Measurements from ENCODE around the gene SCCPDH.

SCCPDH gene

DNA sequence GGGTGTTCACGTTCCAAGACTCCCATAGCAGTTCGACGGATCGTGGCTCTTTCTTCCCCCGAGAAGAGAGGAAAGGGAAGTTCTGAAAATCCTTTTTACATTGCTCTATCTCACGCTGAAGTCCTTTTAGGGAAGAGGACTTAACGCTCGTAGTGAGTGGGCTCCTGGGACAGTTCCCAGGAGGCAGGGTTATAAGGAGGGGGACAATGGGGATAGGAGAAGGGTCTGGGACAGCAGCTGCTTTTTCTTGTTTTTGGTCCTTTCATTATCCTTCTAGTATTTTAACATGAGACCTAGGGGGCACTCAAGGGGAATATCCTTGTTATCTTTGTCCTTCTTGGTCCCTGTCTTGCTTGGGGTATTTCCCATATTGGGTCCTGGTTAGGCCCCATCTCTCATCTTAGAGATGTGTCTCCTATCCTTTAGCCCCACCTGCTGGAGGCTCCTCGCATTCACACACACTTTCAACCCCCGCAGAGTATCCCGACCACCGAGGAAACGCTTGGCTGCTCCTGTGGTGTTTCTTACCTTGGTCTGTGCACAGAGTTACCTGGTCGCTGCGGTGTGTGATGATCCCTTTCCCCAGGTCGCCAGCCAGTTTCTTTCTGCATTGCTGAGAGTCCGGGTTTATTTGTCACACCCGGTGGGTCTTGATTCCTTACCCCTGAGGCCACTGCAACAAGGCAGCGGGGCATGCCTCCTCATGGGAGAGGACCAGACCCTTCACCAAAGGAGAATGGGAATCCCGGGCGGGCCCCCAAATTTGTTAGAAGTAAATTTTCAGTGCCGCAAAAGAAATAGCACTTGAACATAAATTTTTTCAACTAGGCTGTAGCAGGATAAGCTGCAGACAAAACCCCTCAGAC is 29.7 kb downstream of the SCCPDH start:
- Histone ChIP-seq H3K4me1 (ENCODE audit: control insufficient read depth in 1 of 2, insufficient read depth in 2 of 2, low read length in 2 of 2) (no peaks in the 10 kb centered on the region), H3K27ac (ENCODE audit: low read length) (no peak overlapping the region), H3K36me3 (ENCODE audit: control insufficient read depth in 1 of 2, insufficient read depth in 2 of 2, low read length in 2 of 2) (peaks cover 0 to 2% of the 10 kb centered on the region in 2 donors), H3K9me3 (ENCODE audit: control insufficient read depth in 1 of 2, low read length in 2 of 2) (no peaks in the 10 kb centered on the region), H3K27me3 (ENCODE audit: low read depth, low read length) (no peaks in the 10 kb centered on the region), H3K4me3 (ENCODE audit: low read depth in 1 of 2, low read length in 2 of 2) (no peak overlapping the region)

DNA sequence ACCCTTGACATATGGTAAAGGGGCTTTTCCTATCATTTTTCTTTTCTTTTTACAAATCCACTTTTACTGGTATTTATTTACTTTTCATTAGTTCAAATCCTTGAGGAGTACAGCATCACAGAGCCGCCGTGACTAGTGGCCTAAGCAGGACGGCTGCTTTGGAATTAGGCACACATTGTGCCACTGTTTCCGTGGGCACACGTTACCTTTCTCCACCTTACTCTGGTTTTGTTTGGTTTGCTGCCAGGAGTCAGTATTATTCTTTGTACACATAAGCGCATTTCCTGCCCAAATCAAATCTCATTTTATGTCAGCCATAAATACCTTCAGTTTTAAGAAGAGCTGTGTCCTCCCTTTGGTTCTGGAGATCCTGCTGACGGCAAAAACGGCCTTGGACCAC is 31.2 kb downstream of the SCCPDH start:
- H3K4me1 ChIP-seq (ENCODE audit: control insufficient read depth in 1 of 2, insufficient read depth in 2 of 2, low read length in 2 of 2): no peaks in the 10 kb centered on the region
- no peaks in the 10 kb centered on the region for H3K27me3 ChIP-seq (ENCODE audit: low read depth, low read length)
- H3K27ac ChIP-seq (ENCODE audit: low read length): no peak overlapping the region
- no peaks in the 10 kb centered on the region for H3K9me3 ChIP-seq (ENCODE audit: control insufficient read depth in 1 of 2, low read length in 2 of 2)
- H3K4me3 ChIP-seq (ENCODE audit: low read depth in 1 of 2, low read length in 2 of 2): no peak overlapping the region
- peaks cover 11 to 15% of the 10 kb centered on the region in 2 donors for H3K36me3 ChIP-seq (ENCODE audit: control insufficient read depth in 1 of 2, insufficient read depth in 2 of 2, low read length in 2 of 2)

DNA sequence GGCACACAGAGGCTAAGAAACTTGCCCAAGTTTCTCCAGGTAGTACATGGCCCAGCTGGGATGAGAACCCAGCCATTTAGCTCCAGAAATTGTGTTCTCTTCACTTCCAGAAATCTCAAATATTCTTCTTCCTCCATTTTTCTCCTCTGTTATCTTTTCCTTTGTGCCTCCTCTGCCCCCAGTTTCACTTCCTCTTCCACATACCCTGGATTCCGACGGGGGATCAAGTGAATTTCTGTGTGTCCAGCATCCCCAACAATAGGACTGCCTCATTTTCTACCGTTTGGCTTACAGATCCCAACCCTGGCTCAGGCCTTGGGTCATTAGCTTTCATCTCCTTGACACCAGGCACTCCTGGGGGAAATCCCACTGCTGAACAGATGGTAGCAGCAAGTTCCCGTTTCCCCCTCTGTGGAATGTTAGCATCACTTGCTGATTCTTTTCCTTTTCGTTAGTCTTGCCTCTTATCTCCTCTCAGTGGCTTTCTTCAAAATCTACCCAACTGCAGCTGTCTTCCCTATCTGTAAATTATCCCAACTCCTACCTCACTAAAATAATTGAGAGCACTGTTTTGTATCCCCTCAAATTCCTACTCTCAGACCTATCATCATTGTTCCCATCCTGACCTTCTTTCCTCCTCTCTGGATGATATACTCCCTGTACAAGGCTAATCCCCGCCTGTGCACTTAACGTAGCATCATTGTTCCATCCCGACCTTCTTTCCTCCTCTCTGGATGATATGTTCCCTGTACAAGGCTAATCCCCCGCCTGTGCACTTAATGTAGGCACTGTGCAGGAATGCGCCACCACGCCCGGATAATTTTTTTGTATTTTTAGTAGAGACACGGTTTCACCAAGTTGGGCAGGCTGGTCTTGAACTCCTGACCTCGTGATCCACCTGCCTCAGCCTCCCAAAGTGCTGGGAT is 36.5 kb downstream of the SCCPDH start:
- Histone ChIP-seq H3K9me3 (ENCODE audit: control insufficient read depth in 1 of 2, low read length in 2 of 2) (no peaks in the 10 kb centered on the region), H3K36me3 (ENCODE audit: control insufficient read depth in 1 of 2, insufficient read depth in 2 of 2, low read length in 2 of 2) (peaks cover 35 to 41% of the 10 kb centered on the region in 2 donors), H3K27me3 (ENCODE audit: low read depth, low read length) (no peaks in the 10 kb centered on the region), H3K27ac (ENCODE audit: low read length) (no peak overlapping the region), H3K4me1 (ENCODE audit: control insufficient read depth in 1 of 2, insufficient read depth in 2 of 2, low read length in 2 of 2) (no peaks in the 10 kb centered on the region), H3K4me3 (ENCODE audit: low read depth in 1 of 2, low read length in 2 of 2) (no peak overlapping the region)

DNA sequence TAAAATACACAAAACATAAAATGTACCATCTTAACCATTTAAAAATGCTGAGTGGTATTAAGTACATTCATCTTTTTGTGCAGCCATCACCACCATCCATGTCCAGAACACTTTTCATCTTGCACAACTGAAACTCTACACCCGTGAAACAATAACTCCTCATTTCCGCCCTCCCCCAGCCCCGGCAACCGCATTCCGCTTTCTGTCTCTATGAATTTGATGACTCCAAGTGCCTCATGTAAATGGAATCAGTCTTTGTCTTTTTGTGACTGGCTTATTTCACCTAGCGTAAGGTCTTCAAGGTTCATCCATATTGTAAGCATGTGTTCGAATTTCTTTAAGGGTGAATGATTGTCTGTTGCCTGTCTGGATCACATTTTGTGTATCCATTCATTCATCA is 37.2 kb downstream of the SCCPDH start:
- H3K9me3 ChIP-seq (ENCODE audit: control insufficient read depth in 1 of 2, low read length in 2 of 2): no peaks in the 10 kb centered on the region
- peaks cover 41 to 48% of the 10 kb centered on the region in 2 donors for H3K36me3 ChIP-seq (ENCODE audit: control insufficient read depth in 1 of 2, insufficient read depth in 2 of 2, low read length in 2 of 2)
- H3K27me3 ChIP-seq (ENCODE audit: low read depth, low read length): no peaks in the 10 kb centered on the region
- no peaks in the 10 kb centered on the region for H3K4me1 ChIP-seq (ENCODE audit: control insufficient read depth in 1 of 2, insufficient read depth in 2 of 2, low read length in 2 of 2)
- H3K4me3 ChIP-seq (ENCODE audit: low read depth in 1 of 2, low read length in 2 of 2): no peak overlapping the region
- no peak overlapping the region for H3K27ac ChIP-seq (ENCODE audit: low read length)

DNA sequence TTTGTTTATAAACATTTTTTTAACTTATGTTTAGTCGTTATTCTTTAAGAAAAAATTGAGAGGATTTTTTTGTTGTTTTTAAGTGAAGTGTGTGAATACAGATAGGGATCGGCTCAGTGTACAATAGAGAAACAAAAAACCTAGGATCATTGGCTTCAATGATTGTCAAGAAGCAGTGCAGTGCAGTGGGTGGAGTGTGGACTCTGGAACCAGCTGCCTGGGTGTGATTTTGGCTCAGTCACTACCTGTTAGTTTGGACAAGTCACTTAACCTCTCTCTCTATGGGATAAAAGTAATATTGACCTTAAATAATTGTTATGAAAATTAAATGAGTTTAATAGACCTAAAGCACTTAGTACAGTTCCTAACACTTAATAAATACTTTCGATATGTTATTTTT is 41.3 kb downstream of the SCCPDH start:
- Histone ChIP-seq H3K27ac (ENCODE audit: low read length) (no peak overlapping the region), H3K4me3 (ENCODE audit: low read depth in 1 of 2, low read length in 2 of 2) (no peak overlapping the region), H3K9me3 (ENCODE audit: control insufficient read depth in 1 of 2, low read length in 2 of 2) (no peaks in the 10 kb centered on the region), H3K27me3 (ENCODE audit: low read depth, low read length) (no peaks in the 10 kb centered on the region), H3K36me3 (ENCODE audit: control insufficient read depth in 1 of 2, insufficient read depth in 2 of 2, low read length in 2 of 2) (peaks cover 25 to 47% of the 10 kb centered on the region in 2 donors), H3K4me1 (ENCODE audit: control insufficient read depth in 1 of 2, insufficient read depth in 2 of 2, low read length in 2 of 2) (peaks cover 0 to 3% of the 10 kb centered on the region in 2 donors)

DNA sequence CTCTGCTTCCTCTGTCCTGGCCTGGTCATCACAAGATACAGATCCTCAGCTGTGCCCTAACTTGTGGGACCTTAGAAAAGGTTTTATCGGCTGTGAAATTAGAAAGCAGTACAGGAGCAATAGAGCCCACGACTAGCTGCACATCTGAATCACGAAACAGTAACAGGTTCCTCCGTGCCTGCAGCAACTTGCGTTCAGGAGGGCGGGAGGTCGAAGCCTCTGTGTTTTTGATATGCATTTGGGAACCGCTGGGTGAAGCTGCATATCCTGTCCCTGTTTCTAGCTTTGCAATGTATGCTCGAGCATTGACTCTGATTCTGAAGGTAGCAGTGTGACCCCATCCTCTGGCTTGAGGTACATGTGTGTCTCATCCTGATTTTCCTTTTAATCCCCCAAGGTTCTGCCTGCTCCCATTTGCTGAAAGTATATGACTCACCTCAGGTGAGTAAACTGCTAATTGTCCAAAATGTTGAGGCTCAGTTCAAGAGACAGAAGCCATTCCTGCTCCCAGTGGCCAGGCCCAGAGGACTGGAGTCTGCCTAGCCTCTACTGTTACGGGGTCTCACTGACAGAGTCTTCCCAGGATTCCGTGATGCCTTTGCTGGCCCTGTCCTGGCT is 44.3 kb downstream of the SCCPDH start:
- Histone ChIP-seq H3K27ac (ENCODE audit: low read length) (peak overlapping the region; percentile 24), H3K36me3 (ENCODE audit: control insufficient read depth in 1 of 2, insufficient read depth in 2 of 2, low read length in 2 of 2) (peaks cover 21 to 35% of the 10 kb centered on the region in 2 donors), H3K27me3 (ENCODE audit: low read depth, low read length) (no peaks in the 10 kb centered on the region)

DNA sequence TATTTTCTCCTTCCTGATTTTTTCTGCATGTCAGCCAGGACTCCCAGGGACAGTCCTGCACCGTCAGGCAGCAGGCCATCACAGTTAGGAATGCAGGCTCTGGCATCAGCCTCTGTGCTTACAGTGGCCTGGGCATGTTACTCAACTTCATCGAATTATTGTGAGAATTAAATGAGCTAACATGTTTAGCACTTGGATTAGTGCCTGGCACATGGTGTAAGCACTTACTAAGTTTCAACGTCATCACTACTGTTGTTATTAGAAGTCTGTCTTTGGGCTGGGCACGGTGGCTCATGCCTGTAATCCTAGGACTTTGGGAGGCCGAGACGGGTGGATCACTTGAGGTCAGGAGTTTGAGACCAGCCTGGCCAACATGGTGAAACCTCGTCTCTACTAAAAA is 45.1 kb downstream of the SCCPDH start:
- no peaks in the 10 kb centered on the region for H3K9me3 ChIP-seq (ENCODE audit: control insufficient read depth in 1 of 2, low read length in 2 of 2)
- peak overlapping the region; percentile 24 for H3K27ac ChIP-seq (ENCODE audit: low read length)
- H3K4me3 ChIP-seq (ENCODE audit: low read depth in 1 of 2, low read length in 2 of 2): no peak overlapping the region
- H3K36me3 ChIP-seq (ENCODE audit: control insufficient read depth in 1 of 2, insufficient read depth in 2 of 2, low read length in 2 of 2): peaks cover 22 to 29% of the 10 kb centered on the region in 2 donors
- H3K27me3 ChIP-seq (ENCODE audit: low read depth, low read length): no peaks in the 10 kb centered on the region
- H3K4me1 ChIP-seq (ENCODE audit: control insufficient read depth in 1 of 2, insufficient read depth in 2 of 2, low read length in 2 of 2): peaks cover 0 to 3% of the 10 kb centered on the region in 2 donors

More for the DNA sequence above, 44.3 kb downstream of the SCCPDH start:
- Histone ChIP-seq H3K9me3 (ENCODE audit: control insufficient read depth in 1 of 2, low read length in 2 of 2) (no peaks in the 10 kb centered on the region), H3K4me3 (ENCODE audit: low read depth in 1 of 2, low read length in 2 of 2) (no peak overlapping the region), H3K4me1 (ENCODE audit: control insufficient read depth in 1 of 2, insufficient read depth in 2 of 2, low read length in 2 of 2) (peaks cover 0 to 3% of the 10 kb centered on the region in 2 donors)

DNA sequence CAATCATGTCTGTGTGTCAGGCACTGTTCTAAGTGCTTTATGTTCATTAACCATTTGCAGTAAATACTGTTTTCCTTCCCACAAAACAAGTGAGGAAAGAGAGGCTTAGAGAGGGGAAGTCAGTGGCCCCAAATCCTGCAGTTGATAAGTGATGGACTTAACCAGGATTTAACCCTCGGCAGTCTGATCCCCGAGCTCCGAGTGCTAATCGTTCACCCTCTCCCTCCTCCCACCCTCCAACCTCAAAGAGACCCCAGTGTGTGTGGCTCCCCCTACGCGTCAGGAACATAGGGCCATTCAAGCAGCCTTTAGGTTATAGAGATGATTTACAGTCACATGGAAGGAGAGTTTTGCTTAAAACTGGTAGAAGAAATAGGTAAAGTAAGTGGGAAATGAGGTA is 47.2 kb downstream of the SCCPDH start:
- Histone ChIP-seq H3K4me1 (ENCODE audit: control insufficient read depth in 1 of 2, insufficient read depth in 2 of 2, low read length in 2 of 2) (peaks cover 0 to 3% of the 10 kb centered on the region in 2 donors), H3K9me3 (ENCODE audit: control insufficient read depth in 1 of 2, low read length in 2 of 2) (no peaks in the 10 kb centered on the region), H3K36me3 (ENCODE audit: control insufficient read depth in 1 of 2, insufficient read depth in 2 of 2, low read length in 2 of 2) (peaks cover 18 to 19% of the 10 kb centered on the region in 2 donors), H3K4me3 (ENCODE audit: low read depth in 1 of 2, low read length in 2 of 2) (no peak overlapping the region), H3K27me3 (ENCODE audit: low read depth, low read length) (no peaks in the 10 kb centered on the region), H3K27ac (ENCODE audit: low read length) (no peak overlapping the region)

DNA sequence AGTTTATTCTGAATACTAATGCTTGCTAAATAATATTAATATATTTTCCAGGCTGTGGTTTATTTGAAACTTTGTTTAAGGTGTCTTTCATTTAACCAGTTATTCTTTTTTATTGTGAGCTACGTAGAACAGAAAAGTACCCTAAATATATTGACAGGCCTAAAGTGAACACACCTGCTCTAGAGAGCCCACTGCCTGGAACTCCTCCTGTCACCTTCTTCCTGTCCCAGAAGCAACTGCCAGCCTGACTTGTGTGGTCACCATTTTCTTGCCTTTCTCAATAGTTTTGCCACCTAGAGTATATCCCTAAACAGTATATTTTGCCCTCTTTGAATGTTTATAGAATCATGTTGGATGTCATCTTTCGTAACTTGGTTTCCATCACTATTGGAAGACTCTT is 48.5 kb downstream of the SCCPDH start:
- Histone ChIP-seq H3K27ac (ENCODE audit: low read length) (no peak overlapping the region), H3K4me1 (ENCODE audit: control insufficient read depth in 1 of 2, insufficient read depth in 2 of 2, low read length in 2 of 2) (peaks cover 0 to 3% of the 10 kb centered on the region in 2 donors), H3K4me3 (ENCODE audit: low read depth in 1 of 2, low read length in 2 of 2) (no peak overlapping the region), H3K36me3 (ENCODE audit: control insufficient read depth in 1 of 2, insufficient read depth in 2 of 2, low read length in 2 of 2) (peaks cover 23 to 26% of the 10 kb centered on the region in 2 donors), H3K27me3 (ENCODE audit: low read depth, low read length) (no peaks in the 10 kb centered on the region), H3K9me3 (ENCODE audit: control insufficient read depth in 1 of 2, low read length in 2 of 2) (no peaks in the 10 kb centered on the region)

DNA sequence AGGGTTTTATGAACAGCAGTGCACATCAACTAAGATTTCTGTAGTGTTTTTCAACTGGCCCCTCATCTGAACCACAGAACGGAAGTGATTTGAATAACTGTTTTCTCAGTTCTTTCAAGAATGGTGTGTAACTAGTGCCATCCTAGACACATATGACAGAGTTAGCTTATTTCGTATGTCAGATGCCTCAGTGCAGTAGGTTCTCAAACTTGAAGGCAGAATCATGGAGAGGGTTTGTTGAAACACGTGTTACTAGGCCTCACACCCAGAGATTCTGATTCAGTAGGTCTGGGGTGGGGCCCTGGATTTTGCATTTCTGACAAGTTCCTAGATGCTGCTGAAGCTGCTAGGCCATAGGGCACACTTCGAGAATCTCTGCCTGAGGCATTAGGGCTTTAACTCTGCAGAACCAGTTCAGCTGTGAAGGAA is 49.0 kb downstream of the SCCPDH start:
- Histone ChIP-seq H3K9me3 (ENCODE audit: control insufficient read depth in 1 of 2, low read length in 2 of 2) (no peaks in the 10 kb centered on the region), H3K4me3 (ENCODE audit: low read depth in 1 of 2, low read length in 2 of 2) (no peak overlapping the region), H3K4me1 (ENCODE audit: control insufficient read depth in 1 of 2, insufficient read depth in 2 of 2, low read length in 2 of 2) (peaks cover 0 to 3% of the 10 kb centered on the region in 2 donors), H3K36me3 (ENCODE audit: control insufficient read depth in 1 of 2, insufficient read depth in 2 of 2, low read length in 2 of 2) (peaks cover 23 to 26% of the 10 kb centered on the region in 2 donors), H3K27me3 (ENCODE audit: low read depth, low read length) (no peaks in the 10 kb centered on the region), H3K27ac (ENCODE audit: low read length) (no peak overlapping the region)

Data from muscle layer of duodenum (tissue), 2 donors.